CD4-positive, alpha-beta T cell treated with Interleukin-6 at 100 ng/mL for 8 hours (primary cell): Measurements from ENCODE around the gene KCNV2.

Experiments used
- DNase-seq: peaks from one replicate; pipeline ENCODE4 v3.0.0-alpha.2; 2020; ENCODE audit warnings: mixed read lengths, low spot score

KCNV2 gene

GRCh38 chr9:2720179-2720654 is 2.9 kb downstream of the KCNV2 start:
- no peak for DNase-seq

GRCh38 chr9:2722715-2723114 is 5.4 kb downstream of the KCNV2 start:
- DNase-seq = no peak

GRCh38 chr9:2723376-2724065 is 6.2 kb downstream of the KCNV2 start:
- DNase-seq = no peak

- DNase-seq = no peak
These were observed 7.8 kb downstream of the KCNV2 start for GRCh38 chr9:2725126-2725525.

- DNase-seq = no peak
These were observed 8.8 kb downstream of the KCNV2 start for GRCh38 chr9:2725898-2726649.

- DNase-seq = no peak
These were observed 9.5 kb downstream of the KCNV2 start for GRCh38 chr9:2726650-2727340.

GRCh38 chr9:2727374-2727773 is 10.1 kb downstream of the KCNV2 start:
- DNase-seq = no peak

- no peak for DNase-seq
These were observed 10.8 kb downstream of the KCNV2 start for GRCh38 chr9:2727966-2728613.

- DNase-seq = no peak
These were observed 11.7 kb downstream of the KCNV2 start for GRCh38 chr9:2729003-2729402.

GRCh38 chr9:2729721-2730120 is 12.4 kb downstream of the KCNV2 start:
- DNase-seq = no peak

GRCh38 chr9:2730971-2731370 is 13.7 kb downstream of the KCNV2 start:
- no peak for DNase-seq

GRCh38 chr9:2732492-2732891 is 15.2 kb downstream of the KCNV2 start:
- no peak for DNase-seq

- no peak for DNase-seq
These were observed 23.3 kb downstream of the KCNV2 start for GRCh38 chr9:2740616-2741015.

GRCh38 chr9:2741441-2742158 is 24.3 kb downstream of the KCNV2 start:
- DNase-seq = no peak

- DNase-seq = no peak
These were observed 24.9 kb downstream of the KCNV2 start for GRCh38 chr9:2742214-2742613.

- DNase-seq = no peak
These were observed 26.7 kb downstream of the KCNV2 start for GRCh38 chr9:2743937-2744529.

GRCh38 chr9:2745560-2746380 is 28.5 kb downstream of the KCNV2 start:
- no peak for DNase-seq

GRCh38 chr9:2749485-2749884 is 32.2 kb downstream of the KCNV2 start:
- no peak for DNase-seq

- DNase-seq = no peak
These were observed 38.0 kb downstream of the KCNV2 start for GRCh38 chr9:2755285-2755684.

- no peak for DNase-seq
These were observed 41.0 kb downstream of the KCNV2 start for GRCh38 chr9:2758162-2758897.
